Mononuclear cell (primary cell): ENCODE results near the gene DUOXA1. TPM values are rescaled to one million over a fixed set of nuclear protein-coding genes. Genes with fewer than 3 reads are reported as not detected.
"Not testable (repeated sequence)": the region's sequence is repeated elsewhere in the genome, so short reads cannot be mapped to it uniquely, and the experiment has no call there.

Experiments used
- H3K27me3 ChIP-seq: 2 replicates; pipeline ENCODE4 v1.6.0; 2011; ENCODE audit warnings: low read length, control low read depth; ENCODE audit not compliant: insufficient read depth
- H3K4me1 ChIP-seq: 2 replicates; pipeline ENCODE4 v1.5.1; 2011; ENCODE audit warnings: mild to moderate bottlenecking, low read length, control low read depth; ENCODE audit not compliant: insufficient read depth
- H3K4me3 ChIP-seq: 2 replicates; pipeline ENCODE4 v1.5.1; 2011; ENCODE audit warnings: mild to moderate bottlenecking, low read length, moderate library complexity
- H3K9me3 ChIP-seq: 2 replicates; pipeline ENCODE4 v1.5.1; 2011; ENCODE audit warnings: low read depth, mild to moderate bottlenecking, control low read depth, low read length
- total RNA-seq: library from RNA; depleted of rRNA; stranded (reverse); fragments of >200 nt; gene quantifications from one replicate; pipeline ENCODE4 v1.2.3, GENCODE V29; 2012

The DUOXA1 gene
- total RNA-seq, 1 donor = 0.31 TPM

DNA sequence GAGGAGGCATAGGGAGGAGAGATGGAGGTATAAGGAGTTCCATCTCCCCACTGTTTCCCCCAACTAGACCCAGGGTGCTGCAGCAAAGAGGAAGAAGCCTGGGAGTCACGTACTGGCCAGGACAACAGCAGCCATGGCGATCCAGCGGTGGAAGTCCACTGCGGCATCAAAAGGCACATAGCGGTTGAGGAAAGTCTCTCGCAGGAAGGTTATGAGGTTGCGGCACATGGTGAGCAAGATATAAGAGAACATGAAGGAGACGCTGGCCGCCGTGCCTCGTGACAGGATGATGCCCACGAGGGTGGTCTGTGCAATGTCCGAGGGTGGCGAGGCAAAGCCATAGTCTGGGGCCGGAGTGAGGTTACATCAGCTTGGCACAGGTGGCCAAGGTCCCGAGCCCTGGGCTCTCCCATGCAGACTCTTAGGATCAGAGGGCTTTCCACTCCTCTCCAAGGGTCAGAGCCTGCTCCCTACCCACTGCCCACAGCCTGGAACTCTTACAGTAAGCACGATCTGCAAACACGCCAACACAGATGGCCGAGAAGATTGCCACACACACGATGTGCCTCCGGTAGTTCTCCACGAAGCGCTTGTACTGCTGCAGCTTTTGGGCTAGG is 30.0 kb downstream of the DUOXA1 start:
- no peak overlapping the region for H3K4me3 ChIP-seq
- no peaks in the 10 kb centered on the region for H3K4me1 ChIP-seq
- no peaks in the 10 kb centered on the region for H3K27me3 ChIP-seq
- no peaks in the 10 kb centered on the region for H3K9me3 ChIP-seq

GRCh38 chr15:45097466-45097865 is 32.2 kb downstream of the DUOXA1 start:
- H3K4me1 ChIP-seq = no peaks in the 10 kb centered on the region
- H3K27me3 ChIP-seq = no peaks in the 10 kb centered on the region
- no peak overlapping the region for H3K4me3 ChIP-seq
- H3K9me3 ChIP-seq = no peaks in the 10 kb centered on the region

DNA sequence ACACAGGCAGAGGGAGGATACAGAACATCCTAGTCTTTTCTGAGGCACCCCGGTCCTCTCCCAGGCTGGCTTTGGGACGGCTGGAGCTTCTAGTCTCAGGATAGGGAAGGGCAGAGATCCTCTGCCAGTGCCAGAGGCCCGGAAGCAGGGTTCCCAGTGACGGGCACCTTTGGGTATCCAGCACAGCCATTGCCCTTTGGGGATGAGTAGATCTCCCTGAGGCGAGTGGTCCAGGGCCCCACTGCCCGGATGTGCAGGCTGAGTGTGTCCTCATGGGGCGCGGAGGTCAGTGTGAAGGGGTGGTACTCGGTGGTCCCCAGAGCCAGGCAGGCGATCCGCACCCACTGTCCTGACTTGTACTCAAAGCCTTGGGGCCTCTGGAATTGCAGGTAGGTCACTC is 34.0 kb downstream of the DUOXA1 start:
- H3K27me3 ChIP-seq = no peaks in the 10 kb centered on the region
- H3K4me1 ChIP-seq = no peaks in the 10 kb centered on the region
- H3K9me3 ChIP-seq = no peaks in the 10 kb centered on the region
- H3K4me3 ChIP-seq = no peak overlapping the region

GRCh38 chr15:45094358-45094730 is 35.3 kb downstream of the DUOXA1 start:
- no peaks in the 10 kb centered on the region for H3K27me3 ChIP-seq
- H3K9me3 ChIP-seq = no peaks in the 10 kb centered on the region
- H3K4me1 ChIP-seq = no peaks in the 10 kb centered on the region
- H3K4me3 ChIP-seq = no peak overlapping the region

DNA sequence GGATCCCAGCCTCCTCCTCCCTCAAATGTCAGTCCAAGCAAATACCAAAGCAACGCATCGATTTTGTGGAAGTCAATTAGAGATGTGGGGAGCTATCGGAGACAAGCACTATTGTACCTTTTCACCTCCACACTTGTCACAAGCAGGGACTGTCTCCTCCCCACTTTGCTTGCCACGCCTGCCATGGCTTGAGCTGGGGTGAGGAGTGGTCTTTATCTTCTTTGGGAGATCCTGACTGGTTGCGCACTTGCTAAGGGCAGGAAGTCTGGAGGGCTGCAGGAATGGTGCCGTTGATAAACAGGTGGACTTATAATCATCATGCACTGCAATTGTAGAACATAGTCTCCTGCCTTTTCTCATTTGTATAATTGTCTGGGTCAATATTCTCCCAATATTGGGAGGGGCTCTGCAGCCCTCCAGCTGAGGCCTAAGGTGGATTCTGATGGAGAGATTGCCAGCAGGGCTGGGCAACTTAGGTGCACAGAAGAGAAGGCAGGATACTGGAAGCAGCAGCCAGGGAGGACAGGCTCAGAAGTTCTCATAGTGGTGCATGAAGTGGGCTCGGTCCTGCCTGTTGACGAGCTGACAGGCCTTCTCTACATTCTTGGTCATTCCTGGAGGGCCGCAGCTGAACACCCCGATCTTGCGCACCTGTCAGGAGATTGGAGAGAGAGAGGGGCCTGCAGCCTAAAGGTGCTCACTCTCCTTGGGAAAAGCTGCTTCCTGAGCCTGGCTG is 35.9 kb downstream of the DUOXA1 start:
- H3K4me1 ChIP-seq = no peaks in the 10 kb centered on the region
- no peaks in the 10 kb centered on the region for H3K27me3 ChIP-seq
- no peak overlapping the region for H3K4me3 ChIP-seq
- H3K9me3 ChIP-seq = no peaks in the 10 kb centered on the region

DNA sequence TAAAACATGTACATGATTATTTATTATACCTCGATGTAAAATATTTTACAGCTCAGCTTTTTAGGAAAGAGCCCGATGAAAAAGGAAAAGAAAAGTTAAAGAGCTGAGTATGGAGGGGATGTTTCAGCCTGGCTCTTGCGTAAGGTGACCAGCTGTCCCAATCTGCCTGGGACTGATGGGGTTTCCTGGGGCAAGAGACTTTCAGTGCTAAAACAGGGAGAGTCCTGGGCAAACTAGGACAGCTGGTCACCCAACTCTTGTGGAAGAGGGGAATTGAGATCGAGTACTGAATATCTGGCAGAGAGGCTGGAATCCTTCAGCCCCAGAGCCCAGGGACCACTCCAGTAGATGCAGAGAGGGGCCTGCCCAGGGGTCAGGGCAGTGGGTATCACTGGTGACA is 36.7 kb downstream of the DUOXA1 start:
- no peaks in the 10 kb centered on the region for H3K9me3 ChIP-seq
- no peak overlapping the region for H3K4me3 ChIP-seq
- no peaks in the 10 kb centered on the region for H3K27me3 ChIP-seq
- H3K4me1 ChIP-seq = no peaks in the 10 kb centered on the region

DNA sequence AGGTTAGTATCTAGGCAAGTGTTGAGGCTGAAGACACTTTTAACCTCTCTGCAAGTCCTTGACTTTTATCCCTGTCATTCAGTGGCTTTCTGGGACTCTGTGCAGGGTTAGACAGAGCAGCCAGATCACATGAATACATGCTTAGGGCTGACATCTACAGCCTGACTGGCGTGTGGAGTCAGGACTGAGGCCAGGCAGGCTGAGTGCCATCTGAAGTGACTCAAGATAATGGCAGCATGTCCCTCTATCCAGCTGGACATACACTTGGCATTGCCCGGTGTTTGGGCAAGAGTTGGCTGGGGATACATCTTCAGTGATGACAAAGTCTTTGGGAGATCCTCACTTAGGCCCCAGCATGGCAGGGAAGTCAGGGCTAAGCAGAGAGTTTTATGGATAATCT is 38.1 kb downstream of the DUOXA1 start:
- H3K4me1 ChIP-seq = no peaks in the 10 kb centered on the region
- no peaks in the 10 kb centered on the region for H3K9me3 ChIP-seq
- no peak overlapping the region for H3K4me3 ChIP-seq
- no peaks in the 10 kb centered on the region for H3K27me3 ChIP-seq

GRCh38 chr15:45091161-45091560 is 38.5 kb downstream of the DUOXA1 start:
- no peaks in the 10 kb centered on the region for H3K4me1 ChIP-seq
- H3K4me3 ChIP-seq = no peak overlapping the region
- no peaks in the 10 kb centered on the region for H3K9me3 ChIP-seq
- peaks cover 3% of the 10 kb centered on the region for H3K27me3 ChIP-seq

GRCh38 chr15:45089712-45090373 is 39.8 kb downstream of the DUOXA1 start:
- Histone ChIP-seq H3K27me3 (peaks cover 7% of the 10 kb centered on the region), H3K4me3 (no peak overlapping the region), H3K4me1 (no peaks in the 10 kb centered on the region), H3K9me3 (no peaks in the 10 kb centered on the region)

- no peak overlapping the region for H3K4me3 ChIP-seq
These were observed 40.6 kb downstream of the DUOXA1 start for GRCh38 chr15:45088801-45089711.

GRCh38 chr15:45087513-45087912 is 42.2 kb downstream of the DUOXA1 start:
- no peak overlapping the region for H3K4me3 ChIP-seq
- H3K9me3 ChIP-seq = no peaks in the 10 kb centered on the region
- H3K4me1 ChIP-seq = no peaks in the 10 kb centered on the region
- H3K27me3 ChIP-seq = peaks cover 7% of the 10 kb centered on the region

More at GRCh38 chr15:45088801-45089711, 40.6 kb downstream of the DUOXA1 start:
- Histone ChIP-seq H3K27me3 (peaks cover 7% of the 10 kb centered on the region), H3K9me3 (no peaks in the 10 kb centered on the region), H3K4me1 (no peaks in the 10 kb centered on the region)

DNA sequence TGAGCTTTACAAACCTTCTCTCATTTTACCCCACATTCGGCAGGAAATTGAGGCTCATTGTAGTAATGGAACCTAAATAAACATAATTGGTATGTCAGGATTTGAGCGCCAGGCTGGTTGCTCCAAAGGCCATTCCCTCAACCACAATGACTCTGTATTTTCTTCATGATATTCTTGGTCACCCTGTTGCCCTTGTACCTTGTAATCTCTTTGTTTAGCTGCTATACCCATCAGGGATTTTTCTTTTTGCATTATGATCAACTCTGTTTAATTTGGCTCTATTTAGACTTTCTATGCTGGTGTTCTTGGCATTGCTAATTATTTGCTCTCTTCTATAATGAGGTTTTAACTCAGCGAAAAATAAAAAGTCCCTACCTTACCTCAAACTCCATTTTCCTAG is 45.5 kb downstream of the DUOXA1 start:
- H3K9me3 ChIP-seq = no peaks in the 10 kb centered on the region
- no peak overlapping the region for H3K4me3 ChIP-seq
- H3K27me3 ChIP-seq = peaks cover 7% of the 10 kb centered on the region
- H3K4me1 ChIP-seq = no peaks in the 10 kb centered on the region

- Histone ChIP-seq H3K9me3 (no peaks in the 10 kb centered on the region), H3K27me3 (peaks cover 7% of the 10 kb centered on the region), H3K4me3 (no peak overlapping the region), H3K4me1 (no peaks in the 10 kb centered on the region)
These were observed 46.5 kb downstream of the DUOXA1 start for GRCh38 chr15:45083223-45083622.

DNA sequence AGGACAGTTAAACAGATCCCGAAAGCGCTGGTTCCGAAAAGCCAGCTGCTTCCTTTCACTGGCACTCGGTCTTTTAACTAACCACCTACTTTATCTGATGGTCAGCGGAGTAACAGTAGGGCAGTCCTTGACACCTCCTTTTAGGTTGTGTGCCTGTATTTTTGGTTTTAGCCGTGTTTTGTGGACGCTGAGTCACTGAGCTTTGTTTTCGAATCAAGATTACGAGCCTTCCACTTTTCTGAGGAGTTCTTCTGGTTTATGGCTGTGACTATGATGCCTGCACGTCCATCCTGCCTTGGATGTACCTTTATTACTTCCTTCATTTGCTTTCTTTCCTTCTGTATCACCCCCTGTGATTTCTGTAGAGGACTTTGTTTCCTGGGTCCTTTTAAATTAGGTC is 47.3 kb downstream of the DUOXA1 start:
- not testable (repeated sequence) for H3K9me3 ChIP-seq, H3K27me3 ChIP-seq

DNA sequence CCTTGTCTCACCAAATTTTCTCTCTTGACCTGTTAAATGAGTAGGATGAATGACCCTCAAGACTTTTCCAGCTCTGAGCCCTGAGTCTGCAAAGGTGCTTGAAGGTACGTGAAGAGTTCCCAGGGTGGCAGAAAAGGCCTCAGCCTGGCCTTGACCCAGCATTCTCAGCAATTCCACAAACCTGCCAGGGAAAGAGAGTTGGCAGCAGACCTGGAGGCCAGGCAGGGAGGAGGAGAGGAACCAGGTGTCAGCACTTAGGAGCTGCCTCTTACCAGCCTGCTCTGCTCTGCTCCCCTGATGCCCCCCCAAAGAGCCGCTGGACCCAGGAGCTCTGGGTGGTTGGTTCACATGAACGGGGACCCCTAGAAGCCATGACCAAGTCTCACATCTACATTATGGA is 49.1 kb downstream of the DUOXA1 start:
- H3K4me1 ChIP-seq, H3K4me3 ChIP-seq, H3K9me3 ChIP-seq, H3K27me3 ChIP-seq: not testable (repeated sequence)

More for the DNA sequence above, 47.3 kb downstream of the DUOXA1 start:
- H3K4me3 ChIP-seq, H3K4me1 ChIP-seq: not testable (repeated sequence)
